Kidney (tissue), 14 donors: ENCODE data around the gene CCL8. TPM values are rescaled to one million over a fixed set of nuclear protein-coding genes. Genes with fewer than 3 reads are reported as not detected.

Experiments
- DNase-seq, 5 donors: peaks; one replicate each; pipeline ENCODE4 v3.0.0-alpha.2; 2013 to 2020
- FAIRE-seq: peaks from 2 replicates; lab custom pipeline; 2012; peaks lifted over from hg19 to GRCh38; lab: Jason Lieb, UNC
- H3K27ac ChIP-seq, 2 donors: one replicate each; pipeline ENCODE4 v1.7.0; 2013; ENCODE audit warnings: low read depth in 2 of 2, low read length in 2 of 2, inconsistent platforms in 1 of 2
- H3K27me3 ChIP-seq: one replicate; pipeline ENCODE4 v1.7.1; 2013; ENCODE audit warnings: low read length, inconsistent platforms; ENCODE audit not compliant: control insufficient read depth, insufficient read depth
- H3K36me3 ChIP-seq, 3 donors: one replicate each; pipeline versions ENCODE4 v1.7.0 to v1.7.1; 2013; ENCODE audit warnings: low read length in 3 of 3, control low read depth in 1 of 3, inconsistent platforms in 1 of 3; ENCODE audit not compliant: insufficient read depth in 3 of 3, control insufficient read depth in 2 of 3
- H3K4me1 ChIP-seq, 3 donors: one replicate each; pipeline versions ENCODE4 v1.7.0 to v1.7.1; 2013; ENCODE audit warnings: low read length in 3 of 3, inconsistent platforms in 1 of 3, low read depth in 1 of 3; ENCODE audit not compliant: control insufficient read depth in 2 of 3, insufficient read depth in 2 of 3
- H3K4me3 ChIP-seq, 3 donors: one replicate each; pipeline versions ENCODE4 v1.7.0 to v1.8.1; 2013; ENCODE audit warnings: low read length in 3 of 3, control low read depth in 1 of 3, inconsistent platforms in 1 of 3
- H3K9ac ChIP-seq, 3 donors: one replicate each; pipeline versions ENCODE4 v1.7.0 to v1.7.1; 2013; ENCODE audit warnings: low read length in 3 of 3, control low read depth in 1 of 3, inconsistent platforms in 1 of 3
- H3K9me3 ChIP-seq, 3 donors: one replicate each; pipeline versions ENCODE4 v1.7.0 to v1.7.1; 2013; ENCODE audit warnings: low read length in 3 of 3, control low read depth in 1 of 3, inconsistent platforms in 1 of 3; ENCODE audit not compliant: control insufficient read depth in 2 of 3, insufficient read depth in 1 of 3
- CTCF ChIP-seq: IDR thresholded peaks from 3 replicates; pipeline ENCODE4 v1.5.1; 2012; ENCODE audit warnings: mild to moderate bottlenecking, moderate library complexity, borderline replicate concordance; ENCODE audit not compliant: insufficient read depth; ENCODE audit errors: extremely low read depth
- intact Hi-C: fragments of 100-400 bp; cut with DNase I; formaldehyde crosslinking; loops from one replicate; pipeline ENCODE4 v1.11.1; 2022
- polyA plus RNA-seq: library from polyadenylated mRNA; stranded (reverse); fragments of 350-450 nt; fragmentation: Illumina TruSeq; extraction: RNeasy Lipid Tissue Mini Kit (QIAGEN cat#74804); gene quantifications from one replicate; pipeline ENCODE4 v1.2.3, GENCODE V29; 2014; ENCODE audit warnings: low read depth, low replicate concordance; ENCODE audit not compliant: insufficient read depth
- total RNA-seq: library from RNA; stranded (reverse); fragmentation: NEBNext Ultra II Directional; extraction: Animal tissue kit (Norgen Biotek cat#: 25700); gene quantifications from one replicate; pipeline ENCODE4 v1.2.1, GENCODE V29; 2021
- donor health status: control.
- donor health status: control.
- donor health status: control.
- donor health status: control.
- donor health status: control.
- donor health status: DM: yes; HTN: yes; CAD: no.
- donor health status: Normal renal cell carcinoma (clear cell type).

CCL8 gene
- total and polyA plus RNA-seq, 2 donors from 2014 or later = not detected

DNA sequence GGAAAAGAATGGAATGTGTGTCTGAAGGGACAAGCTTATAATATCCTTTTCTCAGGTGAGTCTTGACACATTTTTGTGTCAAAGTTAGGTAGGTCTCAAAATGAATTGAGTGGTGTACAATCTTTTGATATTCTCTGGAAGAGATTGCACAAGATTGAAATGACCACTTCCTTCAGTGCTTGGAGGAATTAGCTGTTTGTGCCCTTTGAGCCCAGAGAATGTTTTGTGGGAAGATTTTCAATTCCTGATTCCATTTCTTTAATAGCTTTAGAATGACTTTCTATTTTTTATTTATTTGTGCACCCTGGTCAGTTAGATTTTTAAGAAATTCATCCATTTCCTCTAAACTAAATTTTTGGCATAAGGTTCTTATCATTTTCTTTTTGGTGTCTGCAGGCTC lies 35.4 kb downstream of the CCL8 start:
- no peaks in the 10 kb centered on the region for H3K4me1 ChIP-seq
- H3K9me3 ChIP-seq = no peaks in the 10 kb centered on the region
- DNase-seq (no peak), FAIRE-seq (peak; percentile 47)
- no peak overlapping the region for H3K27ac ChIP-seq
- H3K9ac ChIP-seq = no peak overlapping the region
- H3K36me3 ChIP-seq = no peaks in the 10 kb centered on the region
- no peaks in the 10 kb centered on the region for H3K27me3 ChIP-seq
- intact Hi-C loops = no loop called here
- no peak overlapping the region for H3K4me3 ChIP-seq
- no peak for TF ChIP-seq CTCF

DNA sequence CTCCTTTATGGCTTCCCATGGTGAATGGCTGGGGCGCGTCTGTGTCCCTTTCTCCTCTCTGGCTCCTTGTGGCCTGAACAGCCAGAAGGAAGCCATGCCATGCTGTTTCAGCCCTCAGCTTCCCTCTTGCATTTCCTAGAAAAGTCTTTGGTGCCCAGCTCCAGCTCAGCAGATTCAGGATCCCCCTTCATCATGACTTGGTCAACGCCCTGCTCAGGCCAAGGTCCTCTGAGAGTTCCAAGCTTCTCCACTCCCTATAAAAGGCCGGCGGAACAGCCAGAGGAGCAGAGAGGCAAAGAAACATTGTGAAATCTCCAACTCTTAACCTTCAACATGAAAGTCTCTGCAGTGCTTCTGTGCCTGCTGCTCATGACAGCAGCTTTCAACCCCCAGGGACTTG lies 37.0 kb downstream of the CCL8 start, which contains the start of gene CCL13:
CCL13 (plus strand) TSS at position 287 of the 400 bp plus-strand sequence; CDS start at position 334, 47 bp downstream.
- no peak within 1 kb of the TSS for H3K27ac ChIP-seq

GRCh38 chr17:34357398-34357797 lies 38.2 kb downstream of the CCL8 start:
- FAIRE-seq (no peak), DNase-seq (no peak)
- Histone ChIP-seq H3K4me1 (no peaks in the 10 kb centered on the region), H3K9me3 (no peaks in the 10 kb centered on the region), H3K27ac (no peak overlapping the region), H3K27me3 (no peaks in the 10 kb centered on the region), H3K4me3 (no peak overlapping the region), H3K36me3 (no peaks in the 10 kb centered on the region), H3K9ac (no peak overlapping the region)
- intact Hi-C loops = no loop called here
- TF ChIP-seq CTCF = no peak

More for the DNA sequence above, 37.0 kb downstream of the CCL8 start, which contains the start of gene CCL13:
- Histone ChIP-seq H3K9me3 (no peaks in the 10 kb centered on the region), H3K4me1 (no peaks in the 10 kb centered on the region), H3K9ac (no peak within 1 kb of the TSS), H3K4me3 (no peak within 1 kb of the TSS), H3K27me3 (no peaks in the 10 kb centered on the region), H3K36me3 (no peaks in the 10 kb centered on the region)
- DNase-seq (no peak), FAIRE-seq (no peak)
- TF ChIP-seq CTCF = no peak
- intact Hi-C loops = no loop called here

DNA sequence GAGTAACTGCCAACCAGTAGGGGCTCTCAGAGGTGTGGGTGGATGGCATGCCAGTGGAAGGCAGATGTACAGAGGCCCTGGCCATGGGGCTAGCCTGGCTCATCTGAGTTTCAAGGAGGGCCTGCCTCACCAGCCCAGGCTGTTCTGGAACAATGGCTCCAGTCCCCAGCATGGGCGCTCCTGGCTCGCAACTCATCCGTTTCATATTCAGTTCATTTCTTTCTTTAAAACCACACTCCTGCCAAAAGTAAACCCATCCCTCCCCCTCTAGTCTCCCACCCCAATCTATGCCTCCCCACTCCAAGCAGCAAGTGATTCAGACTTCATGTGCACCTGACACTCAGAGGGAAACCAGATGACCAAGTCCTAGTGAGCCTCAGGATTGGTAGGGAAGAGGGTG lies 39.4 kb downstream of the CCL8 start:
- Histone ChIP-seq H3K4me1 (no peaks in the 10 kb centered on the region), H3K36me3 (no peaks in the 10 kb centered on the region), H3K27ac (no peak overlapping the region), H3K9me3 (no peaks in the 10 kb centered on the region), H3K27me3 (no peaks in the 10 kb centered on the region), H3K4me3 (no peak overlapping the region), H3K9ac (no peak overlapping the region)
- FAIRE-seq = no peak
- no peak for DNase-seq
- no peak for TF ChIP-seq CTCF
- intact Hi-C loops = no loop called here
